ENCODE data around the gene PTP4A1.

DNA sequence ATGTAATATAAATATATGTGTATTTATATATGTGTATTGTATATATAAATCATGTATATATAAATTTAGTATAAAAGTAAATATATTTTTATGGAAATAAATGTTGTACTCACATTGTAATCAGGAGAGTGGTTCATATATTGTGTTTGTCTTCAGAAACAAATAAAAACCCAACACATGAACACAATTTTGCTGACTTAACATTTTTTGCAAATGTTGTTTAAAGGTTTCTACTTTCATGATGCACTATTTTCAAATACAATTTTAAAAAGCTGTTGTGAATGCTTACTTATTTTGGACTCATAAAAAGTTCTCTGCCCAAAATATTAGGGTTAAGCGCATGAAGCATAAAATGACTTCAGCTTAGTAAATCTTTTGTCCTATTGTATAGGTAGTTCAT lies 39.3 kb downstream of the PTP4A1 start:
- TF ChIP-seq MAX (IDR thresholded peaks at IDR 0.05) (no peak), YY1 (IDR thresholded peaks at IDR 0.05; ENCODE audit: low read depth) (no peak), TEAD4 (IDR thresholded peaks at IDR 0.05) (no peak), CREB1 (IDR thresholded peaks at IDR 0.05; ENCODE audit: low read depth) (no peak), CEBPB (IDR thresholded peaks at IDR 0.05) (no peak), TAF1 (IDR thresholded peaks at IDR 0.05; ENCODE audit: low read depth) (no peak), EP300 (IDR thresholded peaks at IDR 0.05; ENCODE audit: borderline replicate concordance) (no peak), TCF12 (IDR thresholded peaks at IDR 0.05; ENCODE audit: low read depth) (no peak), FOXM1 (IDR thresholded peaks at IDR 0.05; ENCODE audit: borderline replicate concordance, low read depth) (no peak), RAD21 (IDR thresholded peaks at IDR 0.05; ENCODE audit: low read depth) (no peak)
- TF ChIP-seq, protein P1, sequence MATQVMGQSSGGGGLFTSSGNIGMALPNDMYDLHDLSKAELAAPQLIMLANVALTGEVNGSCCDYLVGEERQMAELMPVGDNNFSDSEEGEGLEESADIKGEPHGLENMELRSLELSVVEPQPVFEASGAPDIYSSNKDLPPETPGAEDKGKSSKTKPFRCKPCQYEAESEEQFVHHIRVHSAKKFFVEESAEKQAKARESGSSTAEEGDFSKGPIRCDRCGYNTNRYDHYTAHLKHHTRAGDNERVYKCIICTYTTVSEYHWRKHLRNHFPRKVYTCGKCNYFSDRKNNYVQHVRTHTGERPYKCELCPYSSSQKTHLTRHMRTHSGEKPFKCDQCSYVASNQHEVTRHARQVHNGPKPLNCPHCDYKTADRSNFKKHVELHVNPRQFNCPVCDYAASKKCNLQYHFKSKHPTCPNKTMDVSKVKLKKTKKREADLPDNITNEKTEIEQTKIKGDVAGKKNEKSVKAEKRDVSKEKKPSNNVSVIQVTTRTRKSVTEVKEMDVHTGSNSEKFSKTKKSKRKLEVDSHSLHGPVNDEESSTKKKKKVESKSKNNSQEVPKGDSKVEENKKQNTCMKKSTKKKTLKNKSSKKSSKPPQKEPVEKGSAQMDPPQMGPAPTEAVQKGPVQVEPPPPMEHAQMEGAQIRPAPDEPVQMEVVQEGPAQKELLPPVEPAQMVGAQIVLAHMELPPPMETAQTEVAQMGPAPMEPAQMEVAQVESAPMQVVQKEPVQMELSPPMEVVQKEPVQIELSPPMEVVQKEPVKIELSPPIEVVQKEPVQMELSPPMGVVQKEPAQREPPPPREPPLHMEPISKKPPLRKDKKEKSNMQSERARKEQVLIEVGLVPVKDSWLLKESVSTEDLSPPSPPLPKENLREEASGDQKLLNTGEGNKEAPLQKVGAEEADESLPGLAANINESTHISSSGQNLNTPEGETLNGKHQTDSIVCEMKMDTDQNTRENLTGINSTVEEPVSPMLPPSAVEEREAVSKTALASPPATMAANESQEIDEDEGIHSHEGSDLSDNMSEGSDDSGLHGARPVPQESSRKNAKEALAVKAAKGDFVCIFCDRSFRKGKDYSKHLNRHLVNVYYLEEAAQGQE (IDR thresholded peaks at IDR 0.05; ENCODE audit: low read depth): no peak
